K562 treated with DMSO at 1 percent for 48 hours (cell line): ENCODE results near the gene MAU2. TPM values are rescaled to one million over a fixed set of nuclear protein-coding genes. Genes with fewer than 3 reads are reported as not detected.

Experiments used
- total RNA-seq: library from RNA; unstranded; fragments of 300-600 nt; gene quantifications from 2 replicates; pipeline ENCODE4 v1.2.3, GENCODE V29; 2022; ENCODE audit warnings: low replicate concordance; ENCODE audit errors: extremely low read depth

MAU2 gene
- not detected in 2 replicates for total RNA-seq

GRCh38 chr19:19320361-19321140 is at the start of gene MAU2, which contains the start of gene SUGP1:
Gene MAU2, plus strand, starts transcription at chr19:19320829. Its CDS starts 31 bp downstream, at chr19:19320860.
Gene SUGP1, minus strand, starts transcription at chr19:19320509. Its CDS starts 13 bp downstream, at chr19:19320496.

GRCh38 chr19:19404879-19405860 is 84.5 kb downstream of the MAU2 start, which contains the start of gene GATAD2A:
Gene GATAD2A, plus strand, starts transcription at chr19:19405675. Its CDS starts 59,671 bp downstream, at chr19:19465346.

Other genes with a start within 250 kb of the MAU2 start
- not detected in 2 replicates for gene TMEM161A, start 182.4 kb upstream of the MAU2 start, total RNA-seq
- not detected in 2 replicates for gene MEF2B, start 150.6 kb upstream of the MAU2 start, total RNA-seq
- not detected in 2 replicates for gene BORCS8, start 128.7 kb upstream of the MAU2 start, total RNA-seq
- not detected in 2 replicates for gene RFXANK, start 128.6 kb upstream of the MAU2 start, total RNA-seq
- not detected in 2 replicates for gene NR2C2AP, start 117.4 kb upstream of the MAU2 start, total RNA-seq
- gene NCAN, start 108.9 kb upstream of the MAU2 start, total RNA-seq = not detected in 2 replicates
- gene TM6SF2, start 47.5 kb upstream of the MAU2 start, total RNA-seq = not detected in 2 replicates
- not detected in 2 replicates for gene SUGP1, start 320 bp upstream of the MAU2 start, total RNA-seq
- not detected in 2 replicates for gene GATAD2A, start 84.8 kb downstream of the MAU2 start, total RNA-seq
- gene TSSK6, start 194.7 kb downstream of the MAU2 start, total RNA-seq = not detected in 2 replicates
- not detected in 2 replicates for gene NDUFA13, start 195.4 kb downstream of the MAU2 start, total RNA-seq
- not detected in 2 replicates for gene YJEFN3, start 208.1 kb downstream of the MAU2 start, total RNA-seq
- gene CILP2, start 217.4 kb downstream of the MAU2 start, total RNA-seq = not detected in 2 replicates